ENCODE measurements around the gene DPYD. TPM values are rescaled to one million over a fixed set of nuclear protein-coding genes. Genes with fewer than 3 reads are reported as not detected.

DPYD gene
- total and polyA plus RNA-seq, 10 of the 15 experiments (the other 5 are each of a cell fraction or from before 2014, with no cell fraction given): 5.7 to 23.8 (median 10.2) TPM

DNA sequence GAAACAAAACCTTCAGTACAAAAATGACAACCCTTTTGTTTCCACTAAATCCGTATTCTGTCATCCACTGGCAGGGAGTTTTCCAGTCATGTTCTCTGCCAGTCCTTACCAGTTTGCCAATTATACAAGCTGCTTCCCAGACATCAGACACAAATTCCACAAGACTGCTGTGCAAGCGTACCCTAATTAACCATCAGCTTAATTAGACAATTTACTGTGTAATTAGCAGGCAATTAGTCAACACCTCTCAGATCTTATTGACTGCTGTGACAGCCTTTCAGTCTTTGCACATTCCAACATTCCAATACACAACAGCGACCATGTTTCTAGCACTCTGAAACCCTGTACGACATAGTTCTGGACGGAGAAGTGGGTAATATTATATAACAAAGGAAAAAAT, 420.1 kb downstream of the DPYD start:
- in situ Hi-C loops (cut with MboI) (no loop called here), intact Hi-C loops (cut with micrococcal nuclease; ENCODE audit: unreplicated experiment) (no loop called here)
- Histone ChIP-seq H3K79me2 (ENCODE audit: control insufficient read depth, insufficient read depth, low read length) (no peaks in the 10 kb centered on the region), H4K20me1 (ENCODE audit: control insufficient read depth, insufficient read depth) (no peaks in the 10 kb centered on the region), H3K36me3 (ENCODE audit: control insufficient read depth in 2 of 2, insufficient read depth in 2 of 2, low read length in 1 of 2) (no peaks in the 10 kb centered on the region), H3K4me3 (no peak overlapping the region), H3K9me3 (replicated peaks; ENCODE audit: control insufficient read depth, insufficient read depth, low read length) (no peaks in the 10 kb centered on the region), H3K27me3 (replicated peaks in 1 of 2; ENCODE audit: control insufficient read depth in 2 of 2, insufficient read depth in 2 of 2, low read length in 1 of 2) (no peaks in the 10 kb centered on the region), H3K9ac (ENCODE audit: control insufficient read depth, insufficient read depth, low read length) (no peak overlapping the region), H3K27ac (ENCODE audit: control insufficient read depth, insufficient read depth) (no peak overlapping the region), H3K4me1 (ENCODE audit: control insufficient read depth, insufficient read depth, low read length) (no peaks in the 10 kb centered on the region), H3K4me2 (ENCODE audit: control insufficient read depth, insufficient read depth) (no peak overlapping the region), H2AFZ (ENCODE audit: control insufficient read depth, low read depth, low read length) (no peak overlapping the region)
- RAD21 ChIA-PET (ENCODE audit: unreplicated experiment): no interaction called here
- CTCF ChIA-PET: interaction anchor here (0.9 to 1.6 kb wide), 2 partner anchors 9 to 363 kb away, joined by 3 to 4 read pairs; no protein-coding TSS in a partner anchor
- no peak for FAIRE-seq
- SMC1A ChIA-PET (ENCODE audit: uncharacterized antibody, unreplicated experiment): interaction anchor here (0.6 to 1.5 kb wide), 2 partner anchors 10 to 30 kb away, joined by 3 to 5 read pairs; no protein-coding TSS in a partner anchor
- POLR2A ChIA-PET: no interaction called here
- WGBS (ENCODE audit: insufficient coverage, insufficient replicate concordance, low lambda C conversion rate, missing lambda C conversion rate): 27% methylated on average over 5 of the region's 5 CpGs
- DNase-seq (ENCODE audit: low read depth, low spot score): no peak
- no TSS peak for BruUV-seq (replicated peaks)
- no peak for ATAC-seq
- TF ChIP-seq CHD1 (IDR thresholded peaks at IDR 0.05; ENCODE audit: low read depth, low read length): no peak
- TF ChIP-seq ZNF622 (IDR thresholded peaks at IDR 0.05): no peak
- TF ChIP-seq BCL11A (IDR thresholded peaks at IDR 0.05; ENCODE audit: low read depth, low read length): no peak
- TF ChIP-seq, protein P1, sequence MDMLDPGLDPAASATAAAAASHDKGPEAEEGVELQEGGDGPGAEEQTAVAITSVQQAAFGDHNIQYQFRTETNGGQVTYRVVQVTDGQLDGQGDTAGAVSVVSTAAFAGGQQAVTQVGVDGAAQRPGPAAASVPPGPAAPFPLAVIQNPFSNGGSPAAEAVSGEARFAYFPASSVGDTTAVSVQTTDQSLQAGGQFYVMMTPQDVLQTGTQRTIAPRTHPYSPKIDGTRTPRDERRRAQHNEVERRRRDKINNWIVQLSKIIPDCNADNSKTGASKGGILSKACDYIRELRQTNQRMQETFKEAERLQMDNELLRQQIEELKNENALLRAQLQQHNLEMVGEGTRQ (IDR thresholded peaks at IDR 0.05; ENCODE audit: borderline replicate concordance, low read depth, low read length): no peak
- TF ChIP-seq NR2C2 (IDR thresholded peaks at IDR 0.05; ENCODE audit: borderline replicate concordance, control insufficient read depth, insufficient read length, low read depth): no peak
- TF ChIP-seq ESRRA (IDR thresholded peaks at IDR 0.05; ENCODE audit: low read length): no peak
- TF ChIP-seq, protein P2, sequence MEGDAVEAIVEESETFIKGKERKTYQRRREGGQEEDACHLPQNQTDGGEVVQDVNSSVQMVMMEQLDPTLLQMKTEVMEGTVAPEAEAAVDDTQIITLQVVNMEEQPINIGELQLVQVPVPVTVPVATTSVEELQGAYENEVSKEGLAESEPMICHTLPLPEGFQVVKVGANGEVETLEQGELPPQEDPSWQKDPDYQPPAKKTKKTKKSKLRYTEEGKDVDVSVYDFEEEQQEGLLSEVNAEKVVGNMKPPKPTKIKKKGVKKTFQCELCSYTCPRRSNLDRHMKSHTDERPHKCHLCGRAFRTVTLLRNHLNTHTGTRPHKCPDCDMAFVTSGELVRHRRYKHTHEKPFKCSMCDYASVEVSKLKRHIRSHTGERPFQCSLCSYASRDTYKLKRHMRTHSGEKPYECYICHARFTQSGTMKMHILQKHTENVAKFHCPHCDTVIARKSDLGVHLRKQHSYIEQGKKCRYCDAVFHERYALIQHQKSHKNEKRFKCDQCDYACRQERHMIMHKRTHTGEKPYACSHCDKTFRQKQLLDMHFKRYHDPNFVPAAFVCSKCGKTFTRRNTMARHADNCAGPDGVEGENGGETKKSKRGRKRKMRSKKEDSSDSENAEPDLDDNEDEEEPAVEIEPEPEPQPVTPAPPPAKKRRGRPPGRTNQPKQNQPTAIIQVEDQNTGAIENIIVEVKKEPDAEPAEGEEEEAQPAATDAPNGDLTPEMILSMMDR (IDR thresholded peaks at IDR 0.05 in 2 of 3, conservative IDR thresholded peaks at IDR 0.05 in 1 of 3; ENCODE audit: control insufficient read depth in 2 of 3, extremely low read depth in 1 of 3, insufficient read depth in 1 of 3, low read depth in 3 of 3, low read length in 3 of 3): no peak
- TF ChIP-seq, protein P3, sequence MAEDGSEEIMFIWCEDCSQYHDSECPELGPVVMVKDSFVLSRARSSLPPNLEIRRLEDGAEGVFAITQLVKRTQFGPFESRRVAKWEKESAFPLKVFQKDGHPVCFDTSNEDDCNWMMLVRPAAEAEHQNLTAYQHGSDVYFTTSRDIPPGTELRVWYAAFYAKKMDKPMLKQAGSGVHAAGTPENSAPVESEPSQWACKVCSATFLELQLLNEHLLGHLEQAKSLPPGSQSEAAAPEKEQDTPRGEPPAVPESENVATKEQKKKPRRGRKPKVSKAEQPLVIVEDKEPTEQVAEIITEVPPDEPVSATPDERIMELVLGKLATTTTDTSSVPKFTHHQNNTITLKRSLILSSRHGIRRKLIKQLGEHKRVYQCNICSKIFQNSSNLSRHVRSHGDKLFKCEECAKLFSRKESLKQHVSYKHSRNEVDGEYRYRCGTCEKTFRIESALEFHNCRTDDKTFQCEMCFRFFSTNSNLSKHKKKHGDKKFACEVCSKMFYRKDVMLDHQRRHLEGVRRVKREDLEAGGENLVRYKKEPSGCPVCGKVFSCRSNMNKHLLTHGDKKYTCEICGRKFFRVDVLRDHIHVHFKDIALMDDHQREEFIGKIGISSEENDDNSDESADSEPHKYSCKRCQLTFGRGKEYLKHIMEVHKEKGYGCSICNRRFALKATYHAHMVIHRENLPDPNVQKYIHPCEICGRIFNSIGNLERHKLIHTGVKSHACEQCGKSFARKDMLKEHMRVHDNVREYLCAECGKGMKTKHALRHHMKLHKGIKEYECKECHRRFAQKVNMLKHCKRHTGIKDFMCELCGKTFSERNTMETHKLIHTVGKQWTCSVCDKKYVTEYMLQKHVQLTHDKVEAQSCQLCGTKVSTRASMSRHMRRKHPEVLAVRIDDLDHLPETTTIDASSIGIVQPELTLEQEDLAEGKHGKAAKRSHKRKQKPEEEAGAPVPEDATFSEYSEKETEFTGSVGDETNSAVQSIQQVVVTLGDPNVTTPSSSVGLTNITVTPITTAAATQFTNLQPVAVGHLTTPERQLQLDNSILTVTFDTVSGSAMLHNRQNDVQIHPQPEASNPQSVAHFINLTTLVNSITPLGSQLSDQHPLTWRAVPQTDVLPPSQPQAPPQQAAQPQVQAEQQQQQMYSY (CRISPR knock-in tag; IDR thresholded peaks at IDR 0.05): no peak
- no peak for TF ChIP-seq CHD2 (IDR thresholded peaks at IDR 0.05; ENCODE audit: borderline replicate concordance, low read depth, low read length)
- TF ChIP-seq DPF2 (IDR thresholded peaks at IDR 0.05): no peak
- TF ChIP-seq, protein P4, sequence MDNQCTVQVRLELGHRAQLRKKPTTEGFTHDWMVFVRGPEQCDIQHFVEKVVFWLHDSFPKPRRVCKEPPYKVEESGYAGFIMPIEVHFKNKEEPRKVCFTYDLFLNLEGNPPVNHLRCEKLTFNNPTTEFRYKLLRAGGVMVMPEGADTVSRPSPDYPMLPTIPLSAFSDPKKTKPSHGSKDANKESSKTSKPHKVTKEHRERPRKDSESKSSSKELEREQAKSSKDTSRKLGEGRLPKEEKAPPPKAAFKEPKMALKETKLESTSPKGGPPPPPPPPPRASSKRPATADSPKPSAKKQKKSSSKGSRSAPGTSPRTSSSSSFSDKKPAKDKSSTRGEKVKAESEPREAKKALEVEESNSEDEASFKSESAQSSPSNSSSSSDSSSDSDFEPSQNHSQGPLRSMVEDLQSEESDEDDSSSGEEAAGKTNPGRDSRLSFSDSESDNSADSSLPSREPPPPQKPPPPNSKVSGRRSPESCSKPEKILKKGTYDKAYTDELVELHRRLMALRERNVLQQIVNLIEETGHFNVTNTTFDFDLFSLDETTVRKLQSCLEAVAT (IDR thresholded peaks at IDR 0.05): no peak
- TF ChIP-seq SIN3A (IDR thresholded peaks at IDR 0.05; ENCODE audit: low read depth, low read length): no peak
- TF ChIP-seq ZSCAN29 (IDR thresholded peaks at IDR 0.05): no peak
- no peak for TF ChIP-seq PAX8 (IDR thresholded peaks at IDR 0.05)
- no peak for TF ChIP-seq BMI1 (IDR thresholded peaks at IDR 0.05; ENCODE audit: borderline replicate concordance)
- TF ChIP-seq, protein P5, sequence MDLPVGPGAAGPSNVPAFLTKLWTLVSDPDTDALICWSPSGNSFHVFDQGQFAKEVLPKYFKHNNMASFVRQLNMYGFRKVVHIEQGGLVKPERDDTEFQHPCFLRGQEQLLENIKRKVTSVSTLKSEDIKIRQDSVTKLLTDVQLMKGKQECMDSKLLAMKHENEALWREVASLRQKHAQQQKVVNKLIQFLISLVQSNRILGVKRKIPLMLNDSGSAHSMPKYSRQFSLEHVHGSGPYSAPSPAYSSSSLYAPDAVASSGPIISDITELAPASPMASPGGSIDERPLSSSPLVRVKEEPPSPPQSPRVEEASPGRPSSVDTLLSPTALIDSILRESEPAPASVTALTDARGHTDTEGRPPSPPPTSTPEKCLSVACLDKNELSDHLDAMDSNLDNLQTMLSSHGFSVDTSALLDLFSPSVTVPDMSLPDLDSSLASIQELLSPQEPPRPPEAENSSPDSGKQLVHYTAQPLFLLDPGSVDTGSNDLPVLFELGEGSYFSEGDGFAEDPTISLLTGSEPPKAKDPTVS (IDR thresholded peaks at IDR 0.05; ENCODE audit: low read depth, low read length): no peak

Data from GM12878 (cell line).